GM18867 (cell line): ENCODE data around the gene SLC25A33.
"Not testable (repeated sequence)": the region's sequence is repeated elsewhere in the genome, so short reads cannot be mapped to it uniquely, and the experiment has no call there.

Experiments used
- ATAC-seq: cut with Tn5 transposase; IDR thresholded peaks from one replicate; pipeline ENCODE4 v1.9.1; 2021; ENCODE audit warnings: mild to moderate bottlenecking, moderate library complexity; ENCODE audit not compliant: unreplicated experiment

SLC25A33 gene

DNA sequence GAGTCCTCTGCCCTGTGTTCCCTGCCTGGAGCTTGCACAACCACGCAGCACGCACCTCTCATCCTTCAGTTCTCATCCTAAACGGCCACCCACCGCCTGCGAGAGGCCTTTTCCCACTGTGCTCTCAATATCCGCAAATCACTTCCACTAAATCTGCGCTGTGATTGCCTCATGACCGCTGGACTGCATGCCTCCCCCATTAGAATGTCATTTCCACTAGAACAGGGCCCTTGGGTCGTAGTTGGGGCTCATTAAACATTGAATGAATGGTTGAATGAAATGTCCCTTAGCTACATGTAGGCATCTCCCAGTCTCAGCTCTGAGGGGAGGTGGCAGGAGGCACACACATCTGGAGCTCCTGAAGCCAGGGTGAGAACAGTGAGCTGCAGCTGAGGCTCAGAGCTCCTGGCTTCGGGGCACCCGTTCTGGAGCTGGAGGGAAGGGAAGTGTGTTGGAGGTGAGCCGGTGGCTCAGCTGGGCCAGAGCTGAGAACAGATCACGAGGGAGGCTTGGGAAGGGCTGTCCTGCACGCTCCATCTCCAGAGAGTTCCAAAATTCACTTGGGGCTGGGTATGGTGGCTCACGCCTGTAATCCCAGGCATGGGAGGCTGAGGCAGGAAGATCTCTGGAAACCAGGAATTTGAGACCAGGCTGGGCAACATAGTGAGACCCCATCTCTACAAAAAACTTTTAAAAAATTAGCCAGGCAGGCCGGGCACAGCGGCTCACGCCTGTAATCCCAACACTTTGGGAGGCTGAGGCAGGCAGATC is 79.8 kb downstream of the SLC25A33 start:
- no peak for ATAC-seq

GRCh38 chr1:9621032-9621431 is 81.8 kb downstream of the SLC25A33 start:
- ATAC-seq = no peak

GRCh38 chr1:9624081-9624480 is 84.8 kb downstream of the SLC25A33 start:
- no peak for ATAC-seq

DNA sequence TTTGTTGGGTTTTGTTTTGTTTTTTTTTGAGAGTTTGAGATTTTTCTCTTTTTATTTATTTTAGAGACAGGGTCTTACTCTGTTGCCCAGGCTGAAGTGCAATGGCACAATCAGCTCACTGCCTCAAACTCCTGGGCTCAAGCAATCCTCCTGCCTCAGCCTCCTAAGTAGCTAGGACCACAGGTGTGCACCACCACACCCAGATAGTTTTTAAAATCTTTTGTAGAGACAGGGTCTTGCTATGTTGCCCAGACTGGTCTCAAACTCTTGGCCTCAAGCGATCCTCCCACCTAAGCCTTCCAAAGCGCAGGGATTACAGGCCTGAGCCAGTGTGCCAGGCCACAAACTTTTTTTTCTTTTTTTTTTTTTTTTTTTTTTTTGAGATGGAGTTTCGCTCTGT is 85.8 kb downstream of the SLC25A33 start:
- ATAC-seq = not testable (repeated sequence)

DNA sequence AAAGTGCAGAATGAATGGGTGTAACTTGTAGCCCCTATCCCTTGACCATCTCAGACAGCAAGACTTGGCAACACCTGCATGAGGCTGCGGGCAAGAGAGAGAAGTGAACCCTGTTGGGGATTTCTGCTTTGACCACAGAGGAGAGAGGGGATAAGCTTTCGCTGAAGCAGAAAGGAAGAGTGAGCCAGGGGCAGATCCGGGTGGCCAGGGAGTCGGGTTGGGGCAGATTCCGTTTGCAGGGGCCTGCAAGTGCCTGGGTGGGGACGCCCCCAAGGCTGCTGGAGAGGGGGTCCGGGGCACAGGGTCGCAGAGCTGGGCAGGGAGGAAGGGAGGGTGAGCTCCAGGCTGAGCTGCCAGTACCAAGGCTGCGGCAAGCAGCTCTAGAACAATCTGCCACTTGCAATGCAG is 86.9 kb downstream of the SLC25A33 start:
- peak; percentile 41 for ATAC-seq

DNA sequence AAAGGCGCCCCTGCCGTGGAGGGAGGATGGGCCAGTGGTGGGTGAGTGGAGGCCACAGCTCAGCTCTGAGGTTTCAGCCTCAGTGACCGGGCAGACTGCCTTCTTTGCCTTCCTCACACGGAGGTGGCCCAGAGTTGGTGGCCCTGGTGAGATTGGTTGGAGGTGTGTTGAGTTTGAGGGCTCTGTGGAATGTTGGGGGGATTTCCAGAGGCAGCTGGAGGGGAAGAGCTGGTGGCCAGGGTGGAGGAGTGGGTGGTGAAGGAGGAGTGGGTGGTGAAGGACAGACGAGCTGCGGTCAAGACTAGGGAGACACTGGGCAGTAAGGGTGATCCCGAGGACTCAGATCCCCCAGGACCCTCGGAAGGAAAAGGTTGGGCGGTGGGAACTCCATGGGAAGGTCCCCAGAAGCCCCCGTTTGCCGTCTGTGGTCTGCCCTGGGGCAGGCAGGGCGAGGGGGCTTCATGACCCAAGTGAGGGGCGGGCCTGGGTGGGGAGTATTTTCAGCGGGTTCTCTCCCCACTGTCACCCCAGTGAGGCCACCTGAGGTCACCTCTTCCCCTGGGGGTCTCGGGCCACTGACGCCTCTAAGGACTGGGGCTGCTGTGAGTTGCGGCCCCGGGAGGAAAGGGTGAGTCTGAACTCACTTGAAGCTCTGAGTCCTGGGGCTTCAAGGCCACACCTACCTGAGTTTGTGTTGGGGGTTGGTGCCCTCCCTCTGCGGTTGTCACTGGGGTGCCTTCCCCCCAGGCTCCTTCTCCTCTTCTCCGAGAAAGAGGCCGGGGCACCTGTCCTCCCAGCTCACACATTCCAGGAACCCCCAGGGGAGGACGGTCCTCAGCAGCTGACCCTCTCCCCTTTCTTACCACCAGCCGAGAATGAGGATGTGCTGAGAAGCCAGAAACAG is 89.5 kb downstream of the SLC25A33 start:
- no peak for ATAC-seq

- ATAC-seq = no peak
Observed at GRCh38 chr1:9629445-9630201, 90.4 kb downstream of the SLC25A33 start.

- ATAC-seq = no peak
Observed at GRCh38 chr1:9630331-9631111, 91.3 kb downstream of the SLC25A33 start.

DNA sequence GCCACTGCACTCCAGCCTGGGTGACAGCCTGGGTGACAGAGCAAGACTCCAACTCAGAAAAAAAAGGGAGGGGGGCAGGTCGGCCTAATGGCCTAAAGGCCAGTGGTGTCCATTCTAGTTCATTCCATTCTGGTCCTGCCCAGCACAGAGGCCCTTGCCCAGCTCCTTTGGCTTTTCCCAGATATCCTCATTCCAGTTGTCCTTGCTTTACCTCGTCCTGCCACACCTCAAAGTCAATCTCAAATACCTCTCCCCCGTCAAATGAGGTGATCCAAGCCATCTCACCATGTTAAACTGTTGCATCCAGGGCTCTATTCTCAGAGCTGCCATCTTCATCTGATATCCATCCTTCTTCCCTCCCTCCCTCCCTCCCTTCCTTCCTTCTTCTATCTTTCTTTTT is 92.3 kb downstream of the SLC25A33 start:
- no peak for ATAC-seq

GRCh38 chr1:9633493-9633892 is 94.2 kb downstream of the SLC25A33 start:
- no peak for ATAC-seq

DNA sequence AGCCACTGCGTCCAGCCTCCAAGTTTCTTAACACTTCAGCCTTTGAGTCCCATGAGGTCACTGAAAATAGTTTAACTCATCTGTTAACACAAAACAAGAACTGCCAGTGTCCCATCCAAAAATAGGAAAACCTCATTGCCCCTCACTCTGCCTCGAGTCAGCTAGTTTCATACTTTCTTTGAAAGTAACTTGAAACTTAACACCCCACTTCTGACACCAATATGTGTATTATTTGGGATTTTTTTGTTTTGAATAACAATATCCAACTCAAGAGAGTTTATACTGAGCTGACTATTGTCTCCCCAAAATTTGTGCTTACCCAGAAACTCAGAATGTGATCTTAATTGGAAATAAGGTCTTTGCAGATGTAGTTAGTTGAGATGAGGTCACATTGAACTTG is 95.3 kb downstream of the SLC25A33 start:
- no peak for ATAC-seq
